Measurements from ENCODE around the gene NUP214.

DNA sequence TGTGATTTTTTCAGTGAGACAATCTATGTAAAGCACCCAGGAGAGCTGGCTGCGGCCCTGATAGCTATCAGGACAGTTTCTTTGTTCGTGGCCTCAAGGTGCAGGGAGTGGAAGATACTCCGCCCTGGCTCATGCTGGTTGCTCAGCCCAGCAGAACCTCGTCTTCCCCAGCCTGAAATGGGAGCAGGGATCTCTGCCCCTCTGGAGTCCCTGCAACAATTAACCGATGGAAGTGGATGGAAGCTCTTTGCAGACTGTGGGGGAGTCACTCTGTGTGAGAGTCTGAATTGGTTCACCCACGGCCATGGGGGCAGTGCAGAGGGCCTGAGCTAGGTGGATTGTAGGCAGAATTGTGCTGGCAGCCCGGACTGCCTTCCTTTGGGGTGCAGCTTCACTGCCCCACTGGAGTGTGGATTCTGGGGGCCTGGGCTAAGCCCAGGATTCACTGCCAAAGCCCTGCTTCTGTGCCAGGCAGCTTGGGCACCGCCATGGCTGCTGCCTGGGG, 26.2 kb upstream of the NUP214 start:
- no peak for TF ChIP-seq CREB1 (IDR thresholded peaks at IDR 0.05)
- no peak for TF ChIP-seq TAF7 (optimal IDR thresholded peaks at IDR 0.05; ENCODE audit: borderline replicate concordance, low read depth, low read length)
- no peak for TF ChIP-seq SP4 (IDR thresholded peaks at IDR 0.05; ENCODE audit: low read length)
- no peak for TF ChIP-seq SP1 (IDR thresholded peaks at IDR 0.05; ENCODE audit: low read depth, low read length)
- TF ChIP-seq CTCF (IDR thresholded peaks at IDR 0.05; ENCODE audit: control extremely low read depth in 1 of 3, insufficient read depth in 1 of 3, low read depth in 1 of 3, low read length in 3 of 3) = no peak

All from H1 (cell line).